GM12874 (cell line): Measurements from ENCODE around the gene HYCC2.

Experiments used
- CTCF ChIP-seq: IDR thresholded peaks from 2 replicates; pipeline ENCODE4 v1.5.1; 2011; ENCODE audit warnings: low read depth, mild to moderate bottlenecking, control low read depth, low read length, moderate library complexity; ENCODE audit not compliant: insufficient read depth

Gene HYCC2

GRCh38 chr2:201059961-201060755, 11.3 kb downstream of the HYCC2 start:
- TF ChIP-seq CTCF, result no peak

GRCh38 chr2:201058914-201059313, 12.6 kb downstream of the HYCC2 start:
- no peak for TF ChIP-seq CTCF

- no peak for TF ChIP-seq CTCF
Measured at GRCh38 chr2:201057715-201058248, 13.7 kb downstream of the HYCC2 start.

GRCh38 chr2:201057087-201057521, 14.4 kb downstream of the HYCC2 start:
- TF ChIP-seq CTCF, result no peak

GRCh38 chr2:201049455-201049854, 22.0 kb downstream of the HYCC2 start:
- TF ChIP-seq CTCF, result no peak

GRCh38 chr2:201046881-201047280, 24.6 kb downstream of the HYCC2 start:
- no peak for TF ChIP-seq CTCF

GRCh38 chr2:201040867-201041628, 30.4 kb downstream of the HYCC2 start:
- no peak for TF ChIP-seq CTCF
